ENCODE data around the gene ATL1. TPM values are rescaled to one million over a fixed set of nuclear protein-coding genes. Genes with fewer than 3 reads are reported as not detected.
"Not testable (repeated sequence)": the region's sequence is repeated elsewhere in the genome, so short reads cannot be mapped to it uniquely, and the experiment has no call there.

The ATL1 gene
- total RNA-seq, 4 donors from 2014 or later = 3.6 to 11.3 (median 5.6) TPM

DNA sequence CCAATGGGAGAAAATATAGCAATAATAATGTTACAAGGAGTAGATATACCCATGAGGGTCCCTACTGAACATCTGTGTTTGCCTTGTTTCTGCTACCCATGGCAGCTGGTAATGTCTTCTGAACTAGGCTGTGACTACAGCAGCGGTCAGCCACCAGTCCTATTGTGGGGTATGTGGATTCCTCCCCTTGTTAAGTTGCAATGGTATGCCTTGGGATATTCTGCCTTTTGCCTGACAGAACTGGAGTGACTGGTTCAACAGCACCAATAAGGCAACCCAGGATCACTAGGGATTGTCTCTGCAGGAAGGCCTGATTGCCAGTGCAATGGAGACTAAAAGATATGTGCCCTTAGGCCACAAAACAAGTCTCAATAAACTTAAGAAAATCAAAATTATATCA lies 9.7 kb upstream of the ATL1 start:
- ATAC-seq (ENCODE audit: low FRiP score) (no peak), DNase-seq (ENCODE audit: low spot score) (no peak)
- no peak for TF ChIP-seq CTCF (IDR thresholded peaks at IDR 0.05)

GRCh38 chr14:50551877-50552276 lies 8.1 kb upstream of the ATL1 start:
- ATAC-seq (ENCODE audit: low FRiP score) (no peak), DNase-seq (ENCODE audit: low spot score) (no peak)
- no peak for TF ChIP-seq CTCF (IDR thresholded peaks at IDR 0.05)

GRCh38 chr14:50552796-50553195 lies 7.1 kb upstream of the ATL1 start:
- not testable (repeated sequence) for ATAC-seq (ENCODE audit: low FRiP score); DNase-seq (ENCODE audit: low spot score)

GRCh38 chr14:50560931-50561285 lies 963 bp downstream of the ATL1 start:
- no peak for TF ChIP-seq CTCF (IDR thresholded peaks at IDR 0.05)
- ATAC-seq (ENCODE audit: low FRiP score) = peak; percentile 90
- DNase-seq (ENCODE audit: low spot score) = peak; percentile 31

DNA sequence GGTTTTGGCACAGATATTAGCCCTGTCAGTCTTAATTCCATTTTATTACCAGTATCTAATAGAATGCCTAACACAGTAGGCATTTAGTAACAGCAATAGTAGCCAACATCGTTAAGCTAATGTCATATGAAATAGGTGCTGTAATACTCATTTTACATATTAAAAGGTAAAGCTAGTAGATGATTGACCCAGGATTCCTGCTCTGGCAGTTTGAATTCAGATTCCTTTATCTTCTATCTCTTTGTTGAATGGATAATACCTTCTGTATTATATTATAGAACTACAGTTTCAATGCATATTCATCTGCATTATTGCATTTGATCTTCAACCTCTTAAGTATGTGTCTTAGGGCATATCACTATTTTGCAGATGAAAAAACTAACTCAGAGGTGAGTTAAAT lies 2.9 kb downstream of the ATL1 start:
- ATAC-seq (ENCODE audit: low FRiP score) = no peak
- no peak for TF ChIP-seq CTCF (IDR thresholded peaks at IDR 0.05)

GRCh38 chr14:50569714-50570274 lies 9.8 kb downstream of the ATL1 start:
- TF ChIP-seq CTCF (IDR thresholded peaks at IDR 0.05) = no peak
- no peak for ATAC-seq (ENCODE audit: low FRiP score)
- no peak for DNase-seq (ENCODE audit: low spot score)

More for the DNA sequence above, 2.9 kb downstream of the ATL1 start:
- DNase-seq (ENCODE audit: low spot score) = no peak

- ATAC-seq (ENCODE audit: low FRiP score) = no peak
- DNase-seq (ENCODE audit: low spot score) = no peak
- no peak for TF ChIP-seq CTCF (IDR thresholded peaks at IDR 0.05)
Observed at GRCh38 chr14:50573862-50574261, 13.9 kb downstream of the ATL1 start.

DNA sequence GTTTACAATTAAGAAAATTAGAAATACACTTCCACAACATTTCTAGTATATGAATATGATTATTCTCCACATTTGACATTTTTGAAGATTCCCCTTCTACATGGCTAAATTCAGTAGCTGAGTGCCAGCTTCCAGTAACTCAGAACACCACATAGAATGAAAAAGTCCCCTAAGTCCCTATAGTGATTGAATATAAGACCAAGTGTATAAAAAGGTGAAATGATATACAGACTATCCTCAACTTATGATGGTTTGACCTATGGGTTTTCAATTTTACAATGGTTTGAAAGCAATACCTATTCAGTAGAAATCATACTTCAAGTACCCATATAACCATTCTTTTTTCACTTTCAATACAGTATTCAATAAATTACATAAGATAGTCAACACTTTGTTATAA lies 15.8 kb downstream of the ATL1 start:
- DNase-seq (ENCODE audit: low spot score) = no peak

More for the DNA sequence above, 15.8 kb downstream of the ATL1 start:
- ATAC-seq (ENCODE audit: low FRiP score) = no peak
- no peak for TF ChIP-seq CTCF (IDR thresholded peaks at IDR 0.05)
